ENCODE data around the gene PCYT1A. TPM values are rescaled to one million over a fixed set of nuclear protein-coding genes. Genes with fewer than 3 reads are reported as not detected.

Gene PCYT1A
- total RNA-seq, 1 experiment from 2014 or later: 52.2 TPM

GRCh38 chr3:196287090-196287439, 461 bp downstream of the PCYT1A start:
- H3K27me3 ChIP-seq (replicated peaks; ENCODE audit: control insufficient read depth, insufficient read depth, low read length): no peaks in the 10 kb centered on the region
- peak overlapping the region; percentile 97 for H3K4me3 ChIP-seq (ENCODE audit: low read depth, low read length)
- TF ChIP-seq CTCF (IDR thresholded peaks at IDR 0.05; ENCODE audit: insufficient read depth in 1 of 2, low read depth in 1 of 2, low read length in 1 of 2, severe bottlenecking in 1 of 2, unreplicated experiment in 1 of 2): no peak
- H3K36me3 ChIP-seq (ENCODE audit: control insufficient read depth, insufficient read depth, low read length): no peaks in the 10 kb centered on the region
- H3K9me3 Mint-ChIP-seq (ENCODE audit: unreplicated experiment): no peaks in the 10 kb centered on the region
- peak overlapping the region; percentile 98 for H3K4me3 Mint-ChIP-seq (ENCODE audit: unreplicated experiment)
- H3K4me1 ChIP-seq: peaks cover 27% of the 10 kb centered on the region
- no peaks in the 10 kb centered on the region for H3K27me3 Mint-ChIP-seq (ENCODE audit: insufficient read depth, unreplicated experiment)
- intact Hi-C loops (cut with micrococcal nuclease; ENCODE audit: unreplicated experiment): loop anchor here (1.0 kb wide), 3 partner anchors 8 to 216 kb away; partner anchors contain the start of genes RNF168 and UBXN7
- peaks cover 25% of the 10 kb centered on the region for H3K36me3 Mint-ChIP-seq (ENCODE audit: insufficient read depth, unreplicated experiment)
- H3K4me1 Mint-ChIP-seq (ENCODE audit: low read depth, unreplicated experiment): peaks cover 9% of the 10 kb centered on the region
- CTCF ChIA-PET: no interaction called here
- H3K27ac Mint-ChIP-seq (ENCODE audit: unreplicated experiment): peak overlapping the region; percentile 99
- POLR2A ChIA-PET: interaction anchor here (0.6 to 1.0 kb wide), 3 partner anchors 21 to 155 kb away, joined by 3 to 13 read pairs (median 3); partner anchors contain the start of gene DYNLT2B
- no peaks in the 10 kb centered on the region for H3K9me3 ChIP-seq
- DNase-seq: no peak
- BruUV-seq (replicated peaks): no TSS peak

- Mint-ChIP-seq H3K36me3 (ENCODE audit: insufficient read depth, unreplicated experiment) (peaks cover 27% of the 10 kb centered on the region), H3K4me3 (ENCODE audit: unreplicated experiment) (no peak overlapping the region), H3K27me3 (ENCODE audit: insufficient read depth, unreplicated experiment) (no peaks in the 10 kb centered on the region), H3K4me1 (ENCODE audit: low read depth, unreplicated experiment) (peaks cover 20% of the 10 kb centered on the region), H3K27ac (ENCODE audit: unreplicated experiment) (no peak overlapping the region), H3K9me3 (ENCODE audit: unreplicated experiment) (no peaks in the 10 kb centered on the region)
- Histone ChIP-seq H3K4me3 (ENCODE audit: low read depth, low read length) (no peak overlapping the region), H3K27me3 (replicated peaks; ENCODE audit: control insufficient read depth, insufficient read depth, low read length) (no peaks in the 10 kb centered on the region), H3K9me3 (no peaks in the 10 kb centered on the region), H3K36me3 (ENCODE audit: control insufficient read depth, insufficient read depth, low read length) (no peaks in the 10 kb centered on the region), H3K4me1 (peaks cover 52% of the 10 kb centered on the region)
- CTCF ChIA-PET: no interaction called here
- no peak for TF ChIP-seq CTCF (IDR thresholded peaks at IDR 0.05; ENCODE audit: insufficient read depth in 1 of 2, low read depth in 1 of 2, low read length in 1 of 2, severe bottlenecking in 1 of 2, unreplicated experiment in 1 of 2)
- POLR2A ChIA-PET: no interaction called here
- DNase-seq: no peak
- no TSS peak for BruUV-seq (replicated peaks)
- intact Hi-C loops (cut with micrococcal nuclease; ENCODE audit: unreplicated experiment): no loop called here
Observed at GRCh38 chr3:196284396-196284795, 3.1 kb downstream of the PCYT1A start.

GRCh38 chr3:196281962-196282361, 5.6 kb downstream of the PCYT1A start:
- ChIA-PET CTCF (no interaction called here), POLR2A (interaction anchor here (1.4 kb wide), 1 partner anchor 36 kb away, joined by 4 read pairs; the partner anchor contains the start of gene DYNLT2B)
- TF ChIP-seq CTCF (IDR thresholded peaks at IDR 0.05; ENCODE audit: insufficient read depth in 1 of 2, low read depth in 1 of 2, low read length in 1 of 2, severe bottlenecking in 1 of 2, unreplicated experiment in 1 of 2): no peak
- Histone ChIP-seq H3K27me3 (replicated peaks; ENCODE audit: control insufficient read depth, insufficient read depth, low read length) (no peaks in the 10 kb centered on the region), H3K4me1 (peaks cover 66% of the 10 kb centered on the region), H3K9me3 (no peaks in the 10 kb centered on the region), H3K4me3 (ENCODE audit: low read depth, low read length) (no peak overlapping the region), H3K36me3 (ENCODE audit: control insufficient read depth, insufficient read depth, low read length) (no peaks in the 10 kb centered on the region)
- no TSS peak for BruUV-seq (replicated peaks)
- no peaks in the 10 kb centered on the region for H3K9me3 Mint-ChIP-seq (ENCODE audit: unreplicated experiment)
- H3K4me3 Mint-ChIP-seq (ENCODE audit: unreplicated experiment): no peak overlapping the region
- intact Hi-C loops (cut with micrococcal nuclease; ENCODE audit: unreplicated experiment): no loop called here
- H3K27ac Mint-ChIP-seq (ENCODE audit: unreplicated experiment): no peak overlapping the region
- peaks cover 23% of the 10 kb centered on the region for H3K4me1 Mint-ChIP-seq (ENCODE audit: low read depth, unreplicated experiment)
- peaks cover 13% of the 10 kb centered on the region for H3K36me3 Mint-ChIP-seq (ENCODE audit: insufficient read depth, unreplicated experiment)
- no peak for DNase-seq
- no peaks in the 10 kb centered on the region for H3K27me3 Mint-ChIP-seq (ENCODE audit: insufficient read depth, unreplicated experiment)

All from Caco-2 (cell line).